ENCODE measurements around the gene PINLYP.

DNA sequence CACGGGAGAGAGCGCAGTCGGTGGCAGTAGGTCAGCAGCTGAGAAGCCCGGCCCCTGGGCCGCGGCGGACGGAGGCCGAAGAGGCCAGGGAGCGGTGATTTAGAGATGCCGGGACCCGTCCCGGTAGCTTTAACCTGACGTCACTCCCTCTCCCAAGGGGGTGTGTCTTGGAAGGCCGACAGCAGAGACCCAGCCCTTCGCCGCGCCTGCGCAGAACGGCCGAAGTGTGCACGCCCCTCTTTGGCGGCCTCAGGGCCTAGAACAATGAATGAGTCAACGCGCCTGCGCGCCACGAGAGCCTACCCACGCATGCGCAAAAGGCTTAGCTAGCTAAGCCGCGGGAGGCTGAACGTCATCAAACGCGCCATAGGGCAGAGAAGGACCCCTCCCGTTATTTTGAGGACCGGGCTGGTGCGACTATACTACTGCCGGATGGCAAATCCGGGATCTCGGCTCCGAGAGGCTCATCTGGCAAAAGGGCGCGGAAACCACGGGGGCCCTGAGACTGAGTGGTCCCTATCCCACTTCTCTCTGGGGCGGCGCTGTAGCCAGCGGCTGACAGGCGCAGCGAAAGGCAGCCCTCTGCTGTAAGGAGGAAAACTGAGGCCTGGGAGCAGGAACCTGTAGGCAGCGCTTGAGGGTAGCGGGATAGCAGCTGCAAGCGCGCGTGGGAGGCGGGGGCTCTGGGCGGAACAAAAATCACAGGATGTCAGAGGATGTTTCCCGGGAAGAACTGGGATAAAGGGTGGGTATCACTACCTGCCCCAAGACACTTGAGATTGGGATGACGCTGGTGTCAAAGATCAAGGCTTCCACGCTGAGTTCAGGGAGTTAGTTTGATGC is 20.6 kb downstream of the PINLYP start, which contains the start of the genes IRGQ and ZNF576:
- TF ChIP-seq CTCF (IDR thresholded peaks at IDR 0.05; ENCODE audit: insufficient read depth, low read length) (no peak), POLR2AphosphoS5 (IDR thresholded peaks at IDR 0.05; ENCODE audit: low read depth) (peak; percentile 69)
- TF ChIP-seq, protein P1, sequence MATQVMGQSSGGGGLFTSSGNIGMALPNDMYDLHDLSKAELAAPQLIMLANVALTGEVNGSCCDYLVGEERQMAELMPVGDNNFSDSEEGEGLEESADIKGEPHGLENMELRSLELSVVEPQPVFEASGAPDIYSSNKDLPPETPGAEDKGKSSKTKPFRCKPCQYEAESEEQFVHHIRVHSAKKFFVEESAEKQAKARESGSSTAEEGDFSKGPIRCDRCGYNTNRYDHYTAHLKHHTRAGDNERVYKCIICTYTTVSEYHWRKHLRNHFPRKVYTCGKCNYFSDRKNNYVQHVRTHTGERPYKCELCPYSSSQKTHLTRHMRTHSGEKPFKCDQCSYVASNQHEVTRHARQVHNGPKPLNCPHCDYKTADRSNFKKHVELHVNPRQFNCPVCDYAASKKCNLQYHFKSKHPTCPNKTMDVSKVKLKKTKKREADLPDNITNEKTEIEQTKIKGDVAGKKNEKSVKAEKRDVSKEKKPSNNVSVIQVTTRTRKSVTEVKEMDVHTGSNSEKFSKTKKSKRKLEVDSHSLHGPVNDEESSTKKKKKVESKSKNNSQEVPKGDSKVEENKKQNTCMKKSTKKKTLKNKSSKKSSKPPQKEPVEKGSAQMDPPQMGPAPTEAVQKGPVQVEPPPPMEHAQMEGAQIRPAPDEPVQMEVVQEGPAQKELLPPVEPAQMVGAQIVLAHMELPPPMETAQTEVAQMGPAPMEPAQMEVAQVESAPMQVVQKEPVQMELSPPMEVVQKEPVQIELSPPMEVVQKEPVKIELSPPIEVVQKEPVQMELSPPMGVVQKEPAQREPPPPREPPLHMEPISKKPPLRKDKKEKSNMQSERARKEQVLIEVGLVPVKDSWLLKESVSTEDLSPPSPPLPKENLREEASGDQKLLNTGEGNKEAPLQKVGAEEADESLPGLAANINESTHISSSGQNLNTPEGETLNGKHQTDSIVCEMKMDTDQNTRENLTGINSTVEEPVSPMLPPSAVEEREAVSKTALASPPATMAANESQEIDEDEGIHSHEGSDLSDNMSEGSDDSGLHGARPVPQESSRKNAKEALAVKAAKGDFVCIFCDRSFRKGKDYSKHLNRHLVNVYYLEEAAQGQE (IDR thresholded peaks at IDR 0.05; ENCODE audit: insufficient replicate concordance, low read depth) = no peak
